ENCODE data around the gene RNF207. TPM values are rescaled to one million over a fixed set of nuclear protein-coding genes. Genes with fewer than 3 reads are reported as not detected.

Gene RNF207
- polyA plus RNA-seq, 3 donors from 2014 or later = 0.19 to 3.0 TPM; not detected in 1

DNA sequence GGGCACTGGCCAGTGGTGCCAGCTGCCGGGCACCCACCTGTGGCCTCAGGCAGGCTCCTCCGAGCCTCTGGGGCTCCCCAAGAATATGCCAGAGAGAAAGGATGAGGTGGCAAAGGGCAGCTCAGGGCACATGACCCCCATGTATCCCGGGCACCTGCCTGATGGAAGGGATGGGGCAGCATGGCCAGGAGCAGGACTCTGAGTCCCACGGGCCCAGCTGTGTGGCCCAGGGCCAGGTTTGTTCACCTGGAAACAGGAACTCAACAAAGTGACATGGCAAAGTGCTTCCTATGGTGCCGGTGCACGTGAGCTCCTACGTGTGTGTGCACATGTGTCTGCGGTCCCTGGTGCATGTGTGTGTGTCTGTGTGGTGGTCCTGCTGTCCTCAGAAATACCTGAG is 64.5 kb downstream of the RNF207 start:
- Mint-ChIP-seq H3K36me3 (no peaks in the 10 kb centered on the region), H3K27ac (no peak overlapping the region), H3K4me3 (no peak overlapping the region), H3K27me3 (ENCODE audit: low read depth in 3 of 3) (peaks cover 0 to 2% (median 2%) of the 10 kb centered on the region in 3 donors), H3K9me3 (no peaks in the 10 kb centered on the region), H3K4me1 (no peaks in the 10 kb centered on the region)
- no peak for DNase-seq

Other genes starting within 250 kb of the RNF207 start
- 1 to 10 TPM in 1 of 3 donors, under 1 TPM in 2; 0.59 to 1.4 (median 1.00) TPM for gene NPHP4, start 213.7 kb upstream of the RNF207 start, polyA plus RNA-seq
- gene KCNAB2, start 160.2 kb upstream of the RNF207 start, polyA plus RNA-seq = 10 to 100 TPM; 26.1 to 73.8 (median 42.7) TPM
- gene CHD5, start 25.8 kb upstream of the RNF207 start, polyA plus RNA-seq = under 1 TPM in 1 of 3 donors, not detected in 2; 0.12 TPM
- 100 to 1,000 TPM in 2 of 3 donors, 10 to 100 TPM in 1; 62.3 to 129 (median 124) TPM for gene RPL22, start 6.5 kb upstream of the RNF207 start, polyA plus RNA-seq
- gene ICMT, start 29.8 kb downstream of the RNF207 start, polyA plus RNA-seq = 10 to 100 TPM; 17.3 to 30.7 (median 20.4) TPM
- gene HES3, start 38.1 kb downstream of the RNF207 start, polyA plus RNA-seq = not detected
- 1 to 10 TPM in 1 of 3 donors, under 1 TPM in 2; 0.58 to 1.5 (median 0.68) TPM for gene GPR153, start 55.0 kb downstream of the RNF207 start, polyA plus RNA-seq
- 10 to 100 TPM; 26.7 to 31.2 (median 28.9) TPM for gene ACOT7, start 187.6 kb downstream of the RNF207 start, polyA plus RNA-seq
- not detected for gene HES2, start 213.8 kb downstream of the RNF207 start, polyA plus RNA-seq
- not detected for gene ESPN, start 218.7 kb downstream of the RNF207 start, polyA plus RNA-seq